GM23338 (cell line): ENCODE results near the gene LCA5. TPM values are rescaled to one million over a fixed set of nuclear protein-coding genes. Genes with fewer than 3 reads are reported as not detected.

Experiments used
- ATAC-seq: fragments of 200-7000 bp; cut with Tn5 transposase; 3 replicates; pipeline ENCODE4 v1.9.1; 2020
- DNase-seq: peaks from one replicate; pipeline ENCODE4 v3.0.0-alpha.2; 2015; ENCODE audit warnings: low spot score
- H2AFZ ChIP-seq: fragments of 200-600 bp; sonication (generic); 2 replicates; pipeline ENCODE4 v1.8.0; 2016; ENCODE audit warnings: antibody characterized with exemption, mild to moderate bottlenecking, moderate library complexity
- H3F3A ChIP-seq: fragments of 200-600 bp; sonication (generic); replicated peaks from 2 replicates; pipeline ENCODE4 v1.8.0; 2017; ENCODE audit warnings: antibody characterized with exemption, mixed run types, low read depth
- H3K27ac ChIP-seq: fragments of 200-600 bp; sonication (generic); 2 replicates; pipeline ENCODE4 v1.6.1; 2016; ENCODE audit warnings: low read depth
- H3K27me3 ChIP-seq: fragments of 200-600 bp; sonication (generic); 2 replicates; pipeline ENCODE4 v1.8.0; 2016; ENCODE audit warnings: mild to moderate bottlenecking, mixed run types, moderate library complexity; ENCODE audit not compliant: insufficient read depth
- H3K36me3 ChIP-seq: fragments of 200-600 bp; sonication (generic); 2 replicates; pipeline ENCODE4 v1.8.0; 2016; ENCODE audit warnings: mild to moderate bottlenecking; ENCODE audit not compliant: insufficient read depth
- H3K4me1 ChIP-seq: fragments of 200-600 bp; sonication (generic); 2 replicates; pipeline ENCODE4 v1.8.0; 2016; ENCODE audit warnings: mild to moderate bottlenecking, moderate library complexity; ENCODE audit not compliant: insufficient read depth
- H3K4me2 ChIP-seq: fragments of 200-600 bp; sonication (generic); 2 replicates; pipeline ENCODE4 v1.7.1; 2017; ENCODE audit warnings: mixed run types
- H3K4me3 ChIP-seq: fragments of 200-600 bp; sonication (generic); 2 replicates; pipeline ENCODE4 v1.6.1; 2016; ENCODE audit warnings: mixed run types
- H3K79me2 ChIP-seq: fragments of 200-600 bp; sonication (generic); replicated peaks from 2 replicates; pipeline ENCODE4 v1.8.0; 2017; ENCODE audit warnings: mild to moderate bottlenecking; ENCODE audit not compliant: insufficient read depth
- H3K9me2 ChIP-seq: fragments of 200-600 bp; sonication (generic); 2 replicates; pipeline ENCODE4 v1.8.0; 2017; ENCODE audit not compliant: insufficient read depth
- H4K20me1 ChIP-seq: fragments of 200-600 bp; sonication (generic); replicated peaks from 2 replicates; pipeline ENCODE4 v1.8.0; 2017; ENCODE audit warnings: mild to moderate bottlenecking; ENCODE audit not compliant: insufficient read depth
- H3K27ac Mint-ChIP-seq: 2 replicates; pipeline ENCODE4 v1.8.0; 2020; ENCODE audit warnings: inconsistent platforms, mild to moderate bottlenecking, moderate library complexity, mixed read lengths
- H3K27me3 Mint-ChIP-seq: 3 replicates; pipeline ENCODE4 v1.8.0; 2022; ENCODE audit warnings: low read depth, mild to moderate bottlenecking, moderate library complexity, mixed read lengths, inconsistent platforms; ENCODE audit not compliant: insufficient read depth, poor library complexity
- H3K36me3 Mint-ChIP-seq: 3 replicates; pipeline ENCODE4 v1.8.0; 2021; ENCODE audit warnings: low read depth, mild to moderate bottlenecking, inconsistent platforms, moderate library complexity, mixed read lengths
- H3K4me1 Mint-ChIP-seq: 3 replicates; pipeline ENCODE4 v1.8.0; 2020; ENCODE audit warnings: mild to moderate bottlenecking, inconsistent platforms, mixed read lengths
- H3K4me3 Mint-ChIP-seq: 3 replicates; pipeline ENCODE4 v1.8.0; 2021; ENCODE audit warnings: moderate library complexity, mild to moderate bottlenecking, inconsistent platforms, mixed read lengths
- H3K9me3 Mint-ChIP-seq: 3 replicates; pipeline ENCODE4 v1.8.0; 2020; ENCODE audit warnings: moderate library complexity, mild to moderate bottlenecking, inconsistent platforms, mixed read lengths
- CREB1 ChIP-seq: fragments of 250-450 bp; sonication (Bioruptor Pico); IDR thresholded peaks from 2 replicates; pipeline ENCODE4 v1.5.0; 2020; ENCODE audit warnings: low read depth, mild to moderate bottlenecking, moderate library complexity
- CTCF ChIP-seq, 2 experiments: fragments of 200-600 bp in 1 of 2; sonication (generic) in 1 of 2; conservative IDR thresholded peaks; 2 replicates each; pipeline versions ENCODE4 v1.5.1 to v1.6.1; 2016 to 2017; ENCODE audit warnings: antibody characterized with exemption in 2 of 2, low read depth in 2 of 2, mild to moderate bottlenecking in 2 of 2, moderate library complexity in 1 of 2
- ETS1 ChIP-seq: IDR thresholded peaks from 2 replicates; pipeline ENCODE4 v1.6.1; 2016; ENCODE audit warnings: antibody characterized with exemption
- EZH2 ChIP-seq: fragments of 200-600 bp; sonication (generic); IDR thresholded peaks from one replicate; pipeline ENCODE4 v1.8.0; 2017; ENCODE audit warnings: antibody characterized with exemption, mild to moderate bottlenecking, low read depth; ENCODE audit not compliant: unreplicated experiment
- EZH2phosphoT487 ChIP-seq: fragments of 200-600 bp; sonication (generic); IDR thresholded peaks from one replicate; pipeline ENCODE4 v1.8.1; 2018; ENCODE audit warnings: antibody characterized with exemption; ENCODE audit not compliant: unreplicated experiment
- JUNB ChIP-seq: IDR thresholded peaks from one replicate; pipeline ENCODE4 v1.6.1; 2016; ENCODE audit warnings: antibody characterized with exemption; ENCODE audit not compliant: unreplicated experiment
- NANOG ChIP-seq: IDR thresholded peaks from 2 replicates; pipeline ENCODE4 v1.6.1; 2016; ENCODE audit warnings: antibody characterized with exemption, borderline replicate concordance
- REST ChIP-seq: IDR thresholded peaks from one replicate; pipeline ENCODE4 v1.6.1; 2018; ENCODE audit warnings: antibody characterized with exemption; ENCODE audit not compliant: unreplicated experiment
- STAT1 ChIP-seq: IDR thresholded peaks from one replicate; pipeline ENCODE4 v1.6.1; 2016; ENCODE audit warnings: antibody characterized with exemption; ENCODE audit not compliant: unreplicated experiment
- ZNF114 ChIP-seq: fragments of 250-450 bp; sonication (Bioruptor Pico); IDR thresholded peaks from 2 replicates; pipeline ENCODE4 v1.5.0; 2020; ENCODE audit warnings: mild to moderate bottlenecking, moderate library complexity
- ZNF331 ChIP-seq: fragments of 250-450 bp; sonication (Bioruptor Pico); IDR thresholded peaks from 2 replicates; pipeline ENCODE4 v1.5.0; 2020; ENCODE audit warnings: low read depth, mild to moderate bottlenecking, moderate library complexity
- ZNF462 ChIP-seq: fragments of 250-450 bp; sonication (Bioruptor Pico); IDR thresholded peaks from 2 replicates; pipeline ENCODE4 v1.5.0; 2020; ENCODE audit warnings: mild to moderate bottlenecking, moderate library complexity
- polyA plus RNA-seq: library from polyadenylated mRNA; unstranded; fragments of >200 nt; fragmentation: Nextera tagmentation; extraction: Ambion mirVana; gene quantifications from 2 replicates; pipeline ENCODE4 v1.2.1, GENCODE V29; 2016
- total RNA-seq: library from RNA; depleted of rRNA; stranded (reverse); fragments of >200 nt; shearing (Covaris generic); gene quantifications from 2 replicates; pipeline ENCODE4 v1.2.3, GENCODE V29; 2014

Gene LCA5
- total and polyA plus RNA-seq, 2 experiments from 2014 or later: 4.2 TPM

- Mint-ChIP-seq H3K9me3 (peaks cover 33% of the 10 kb centered on the region), H3K36me3 (peaks cover 14% of the 10 kb centered on the region), H3K27me3 (peaks cover 2% of the 10 kb centered on the region), H3K4me1 (no peaks in the 10 kb centered on the region), H3K27ac (no peak overlapping the region), H3K4me3 (no peak overlapping the region)
- Histone ChIP-seq H3K27me3 (no peaks in the 10 kb centered on the region), H3K27ac (no peak overlapping the region), H3K4me1 (no peaks in the 10 kb centered on the region), H3K4me3 (no peak overlapping the region), H3K4me2 (no peak overlapping the region), H3K36me3 (no peaks in the 10 kb centered on the region), H4K20me1 (no peaks in the 10 kb centered on the region; the same call in 1 of the 2 replicates), H3F3A (no peaks in the 10 kb centered on the region), H3K9me2 (peaks cover 4% of the 10 kb centered on the region; the same call in 1 of the 2 replicates), H3K79me2 (no peaks in the 10 kb centered on the region), H2AFZ (no peak overlapping the region)
- TF ChIP-seq EZH2phosphoT487: no peak
- no peak for TF ChIP-seq ZNF462
- TF ChIP-seq ZNF114 (CRISPR knock-in tag): no peak
- TF ChIP-seq CTCF (conservative IDR thresholded peaks at IDR 0.05; ENCODE audit: low read depth in 2 of 2): no peak
- no peak for TF ChIP-seq ETS1
- TF ChIP-seq REST: no peak
- TF ChIP-seq STAT1: no peak
- TF ChIP-seq CREB1 (CRISPR knock-in tag): no peak
- TF ChIP-seq JUNB: no peak
- no peak for TF ChIP-seq NANOG
- no peak for TF ChIP-seq EZH2
- TF ChIP-seq ZNF331 (CRISPR knock-in tag): no peak
- ATAC-seq (no peak), DNase-seq (no peak)
Observed at GRCh38 chr6:79440598-79440997, 96.6 kb downstream of the LCA5 start.
